Measurements from ENCODE around the gene ATG14.

ATG14 gene

GRCh38 chr14:55450987-55451386, 39.4 kb upstream of the ATG14 start (continued):
- TF ChIP-seq POU6F1 (CRISPR knock-in tag; IDR thresholded peaks at IDR 0.05; ENCODE audit: borderline replicate concordance, low read depth) (no peak), BACH2 (CRISPR knock-in tag; IDR thresholded peaks at IDR 0.05; ENCODE audit: borderline replicate concordance) (no peak), TSHZ2 (CRISPR knock-in tag; IDR thresholded peaks at IDR 0.05) (no peak)

- no peak for ATAC-seq
- TF ChIP-seq CSRNP3 (CRISPR knock-in tag; IDR thresholded peaks at IDR 0.05) (no peak), ESRRG (CRISPR knock-in tag; IDR thresholded peaks at IDR 0.05) (no peak), POU6F1 (CRISPR knock-in tag; IDR thresholded peaks at IDR 0.05; ENCODE audit: borderline replicate concordance, low read depth) (no peak)
Observed at GRCh38 chr14:55450539-55450938, 38.9 kb upstream of the ATG14 start.

- no peak for TF ChIP-seq TSHZ2 (CRISPR knock-in tag; IDR thresholded peaks at IDR 0.05)
- ATAC-seq, result no peak
Observed at GRCh38 chr14:55450124-55450523, 38.5 kb upstream of the ATG14 start.

- TF ChIP-seq TSHZ2 (CRISPR knock-in tag; IDR thresholded peaks at IDR 0.05) (no peak), RARB (CRISPR knock-in tag; IDR thresholded peaks at IDR 0.05) (no peak), CSDC2 (CRISPR knock-in tag; IDR thresholded peaks at IDR 0.05) (no peak)
- no peak for ATAC-seq
Observed at GRCh38 chr14:55449116-55449515, 37.5 kb upstream of the ATG14 start.

GRCh38 chr14:55448141-55448614, 36.5 kb upstream of the ATG14 start:
- ATAC-seq, result peak; percentile 87
- TF ChIP-seq ZFP30 (CRISPR knock-in tag; IDR thresholded peaks at IDR 0.05), result 0 out of 2 replicates have a peak, but pooled peaks have one; percentile 17
- TF ChIP-seq POU6F1 (CRISPR knock-in tag; IDR thresholded peaks at IDR 0.05; ENCODE audit: borderline replicate concordance, low read depth), result no peak
- no peak for TF ChIP-seq GLIS3 (CRISPR knock-in tag; IDR thresholded peaks at IDR 0.05)
- no peak for TF ChIP-seq TSHZ2 (CRISPR knock-in tag; IDR thresholded peaks at IDR 0.05)
- 0 out of 2 replicates have a peak, but pooled peaks have one; percentile 86 for TF ChIP-seq ZC3H10 (CRISPR knock-in tag; IDR thresholded peaks at IDR 0.05)
- no peak for TF ChIP-seq ESRRG (CRISPR knock-in tag; IDR thresholded peaks at IDR 0.05)
- TF ChIP-seq ISL1 (CRISPR knock-in tag; IDR thresholded peaks at IDR 0.05), result peak; percentile 90
- no peak for TF ChIP-seq OSR1 (CRISPR knock-in tag; IDR thresholded peaks at IDR 0.05)

Measured in SK-N-SH treated with all-trans-retinoic acid at 6 μM for 48 hours (cell line).